Spleen (tissue), 11 donors: ENCODE measurements around the gene CYP4F12. TPM values are rescaled to one million over a fixed set of nuclear protein-coding genes. Genes with fewer than 3 reads are reported as not detected.
"Not testable (repeated sequence)": the region's sequence is repeated elsewhere in the genome, so short reads cannot be mapped to it uniquely, and the experiment has no call there.

ENCODE experiments used
- DNase-seq: peaks from one replicate; pipeline ENCODE4 v3.0.0-alpha.2; 2020
- H3K27ac ChIP-seq, 8 donors: fragments of 200-600 bp; sonication (generic) in 7 of 8; 1 replicate in 4 of 8; 2 replicates in 4 of 8; pipeline versions ENCODE4 v1.5.0 to v1.8.0; 2016 to 2021; ENCODE audit warnings: inconsistent platforms in 4 of 8, mild to moderate bottlenecking in 4 of 8, moderate library complexity in 1 of 8
- H3K27me3 ChIP-seq, 7 donors: fragments of 200-600 bp; sonication (generic) in 6 of 7; replicated peaks in 1 of 7; 1 replicate in 4 of 7; 2 replicates in 3 of 7; pipeline versions ENCODE4 v1.5.0 to v1.8.0; 2016 to 2021; ENCODE audit warnings: inconsistent platforms in 3 of 7, mild to moderate bottlenecking in 1 of 7
- H3K36me3 ChIP-seq, 6 donors: fragments of 200-600 bp; sonication (generic) in 5 of 6; 1 replicate in 4 of 6; 2 replicates in 2 of 6; pipeline versions ENCODE4 v1.5.0 to v1.8.0; 2016 to 2021; ENCODE audit warnings: inconsistent platforms in 2 of 6
- H3K4me1 ChIP-seq, 6 donors: fragments of 200-600 bp; sonication (generic) in 5 of 6; 1 replicate in 3 of 6; 2 replicates in 3 of 6; pipeline versions ENCODE4 v1.5.0 to v1.8.0; 2016 to 2021; ENCODE audit warnings: inconsistent platforms in 3 of 6
- H3K4me3 ChIP-seq, 8 donors: fragments of 200-600 bp; sonication (generic) in 7 of 8; 1 replicate in 4 of 8; 2 replicates in 4 of 8; pipeline versions ENCODE4 v1.5.0 to v1.8.0; 2016 to 2021; ENCODE audit warnings: inconsistent platforms in 4 of 8, mild to moderate bottlenecking in 4 of 8, moderate library complexity in 2 of 8
- H3K9me3 ChIP-seq, 8 donors: fragments of 200-600 bp; sonication (generic) in 7 of 8; 1 replicate in 4 of 8; 2 replicates in 4 of 8; pipeline versions ENCODE4 v1.5.0 to v1.8.0; 2016 to 2021; ENCODE audit warnings: inconsistent platforms in 4 of 8
- POLR2A ChIP-seq, 3 donors: fragments of 450-650 bp; IDR thresholded peaks; one replicate each; pipeline ENCODE4 v1.5.1; 2017; ENCODE audit warnings: antibody characterized with exemption in 3 of 3, mild to moderate bottlenecking in 1 of 3
- POLR2AphosphoS5 ChIP-seq, 3 donors: sonication (generic); formaldehyde crosslinking; IDR thresholded peaks; one replicate each; pipeline ENCODE4 v1.5.1; 2017; ENCODE audit warnings: antibody characterized with exemption in 3 of 3
- WGBS, 5 donors: extraction: QIAGEN DNeasy Blood & Tissue Kit in 3 of 5; methylation state at CpG; one replicate each; pipeline versions ENCODE4 v1.1.5 to v1.1.7; 2013 to 2018; 5-methylcytosine and 5-hydroxymethylcytosine counted together
- intact Hi-C: fragments of 100-400 bp; cut with DNase I; formaldehyde crosslinking; loops from one replicate; pipeline ENCODE4 v1.15.0; 2023; ENCODE audit warnings: low total_unique reads
- polyA plus RNA-seq, 3 donors: library from polyadenylated mRNA; stranded (reverse); fragments of 200-250 nt; gene quantifications; one replicate each; pipeline ENCODE4 v1.2.1, GENCODE V29; 2013
- total RNA-seq, 7 donors: library from RNA; depleted of rRNA in 3 of 7; stranded (reverse); fragments of >200 nt in 3 of 7; fragmentation: NEBNext Ultra II Directional in 4 of 7; extraction: Animal tissue kit (Norgen Biotek cat#: 25700) in 4 of 7; gene quantifications; one replicate each; pipeline versions ENCODE4 v1.1.0 to v1.2.1, GENCODE V29; 2016 to 2021
- TF ChIP-seq, protein P1 (sequence below), 11 experiments: fragments of 200-600 bp in 7 of 11; fragments of 450-650 bp in 4 of 11; sonication (generic) in 4 of 11; IDR thresholded peaks in 8 of 11; conservative IDR thresholded peaks in 3 of 11; 1 replicate in 7 of 11; 2 replicates in 4 of 11; pipeline versions ENCODE4 v1.4.0 to v1.8.0; 2016 to 2021; ENCODE audit warnings: antibody characterized with exemption in 11 of 11, inconsistent platforms in 4 of 11, mild to moderate bottlenecking in 1 of 11
- donor health status: healthy with polysubstance abuse.
- donor health status: DM: no; HTN: no; CAD: no; lungs with moderate emphysema.
- donor health status: DM: no; HTN: no; CAD: no.
- donor health status: Bipolar disorder and iron deficiency.
- donor health status: healthy.
- donor health status: DM: no; HTN: no; CAD: no.
- donor health status: DM: yes; HTN: yes; CAD: no.

The CYP4F12 gene
- total and polyA plus RNA-seq, 10 donors: 1.9 to 8.3 (median 4.1) TPM

DNA sequence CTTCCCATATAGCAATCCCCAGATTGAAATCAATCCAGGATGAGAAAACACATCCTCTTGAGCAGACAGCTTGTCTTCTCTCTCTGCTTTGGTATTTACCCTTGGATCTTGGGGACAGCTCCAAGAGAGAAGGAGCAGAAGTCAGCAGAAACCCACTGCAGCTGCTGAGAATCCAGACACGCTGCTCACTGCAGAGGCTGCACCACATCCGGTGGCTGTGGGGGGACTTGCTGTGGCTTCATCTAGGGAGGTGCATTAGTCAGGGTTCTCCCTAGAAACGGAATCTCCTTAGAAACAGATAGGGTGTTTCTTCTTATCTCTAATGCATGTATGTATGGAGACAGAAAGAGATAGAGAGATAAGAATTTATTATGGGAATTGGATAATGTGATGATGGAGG is 2.7 kb downstream of the CYP4F12 start:
- Histone ChIP-seq H3K27ac (no peak overlapping the region), H3K9me3 (no peaks in the 10 kb centered on the region), H3K36me3 (peaks cover 0 to 63% (median 0%) of the 10 kb centered on the region in 6 donors), H3K4me3 (no peak overlapping the region), H3K27me3 (peaks cover 0 to 25% (median 0%) of the 10 kb centered on the region in 7 donors), H3K4me1 (peaks cover 0 to 9% (median 4%) of the 10 kb centered on the region in 6 donors)
- TF ChIP-seq POLR2A (IDR thresholded peaks at IDR 0.05): no peak
- no peak for TF ChIP-seq POLR2AphosphoS5 (IDR thresholded peaks at IDR 0.05)
- TF ChIP-seq, protein P1, sequence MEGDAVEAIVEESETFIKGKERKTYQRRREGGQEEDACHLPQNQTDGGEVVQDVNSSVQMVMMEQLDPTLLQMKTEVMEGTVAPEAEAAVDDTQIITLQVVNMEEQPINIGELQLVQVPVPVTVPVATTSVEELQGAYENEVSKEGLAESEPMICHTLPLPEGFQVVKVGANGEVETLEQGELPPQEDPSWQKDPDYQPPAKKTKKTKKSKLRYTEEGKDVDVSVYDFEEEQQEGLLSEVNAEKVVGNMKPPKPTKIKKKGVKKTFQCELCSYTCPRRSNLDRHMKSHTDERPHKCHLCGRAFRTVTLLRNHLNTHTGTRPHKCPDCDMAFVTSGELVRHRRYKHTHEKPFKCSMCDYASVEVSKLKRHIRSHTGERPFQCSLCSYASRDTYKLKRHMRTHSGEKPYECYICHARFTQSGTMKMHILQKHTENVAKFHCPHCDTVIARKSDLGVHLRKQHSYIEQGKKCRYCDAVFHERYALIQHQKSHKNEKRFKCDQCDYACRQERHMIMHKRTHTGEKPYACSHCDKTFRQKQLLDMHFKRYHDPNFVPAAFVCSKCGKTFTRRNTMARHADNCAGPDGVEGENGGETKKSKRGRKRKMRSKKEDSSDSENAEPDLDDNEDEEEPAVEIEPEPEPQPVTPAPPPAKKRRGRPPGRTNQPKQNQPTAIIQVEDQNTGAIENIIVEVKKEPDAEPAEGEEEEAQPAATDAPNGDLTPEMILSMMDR (IDR thresholded peaks at IDR 0.05 in 8 of 11, conservative IDR thresholded peaks at IDR 0.05 in 3 of 11): no peak
- WGBS, 5 donors: 40 to 65% (median 57%) methylated on average over 3 of the region's 3 CpGs
- DNase-seq: no peak
- intact Hi-C loops: no loop called here

DNA sequence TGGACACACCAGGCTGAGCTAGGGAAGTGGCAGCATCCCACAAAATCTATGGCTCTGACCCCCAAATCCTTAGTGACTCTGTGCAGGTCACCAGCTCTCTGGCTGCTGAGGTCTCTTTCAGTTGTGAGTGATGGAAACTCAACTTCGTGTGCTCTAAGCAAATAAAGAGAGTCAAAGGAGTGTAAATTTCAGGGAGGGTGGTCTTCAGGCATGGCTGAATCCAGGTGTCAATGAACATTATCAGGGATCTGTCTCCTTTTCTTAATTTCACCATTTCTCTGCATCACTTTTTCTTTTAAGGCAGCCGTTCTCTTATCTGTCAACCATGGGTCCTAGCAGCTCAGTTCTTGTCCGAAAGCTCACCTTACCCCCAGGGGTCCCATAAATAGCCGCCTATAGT is 6.2 kb downstream of the CYP4F12 start:
- no peaks in the 10 kb centered on the region for H3K4me1 ChIP-seq
- no peaks in the 10 kb centered on the region for H3K9me3 ChIP-seq
- intact Hi-C loops: no loop called here
- H3K27ac ChIP-seq: no peak overlapping the region
- no peak for DNase-seq
- H3K4me3 ChIP-seq: no peak overlapping the region
- H3K36me3 ChIP-seq: peaks cover 0 to 78% (median 0%) of the 10 kb centered on the region in 6 donors
- peaks cover 0 to 53% (median 0%) of the 10 kb centered on the region in 7 donors for H3K27me3 ChIP-seq
- TF ChIP-seq, protein P1 (IDR thresholded peaks at IDR 0.05 in 8 of 11, conservative IDR thresholded peaks at IDR 0.05 in 3 of 11): no peak
- no peak for TF ChIP-seq POLR2AphosphoS5 (IDR thresholded peaks at IDR 0.05)
- no peak for TF ChIP-seq POLR2A (IDR thresholded peaks at IDR 0.05)
- WGBS, 5 donors: 15 to 21% (median 19%) methylated on average over 4 of the region's 4 CpGs

DNA sequence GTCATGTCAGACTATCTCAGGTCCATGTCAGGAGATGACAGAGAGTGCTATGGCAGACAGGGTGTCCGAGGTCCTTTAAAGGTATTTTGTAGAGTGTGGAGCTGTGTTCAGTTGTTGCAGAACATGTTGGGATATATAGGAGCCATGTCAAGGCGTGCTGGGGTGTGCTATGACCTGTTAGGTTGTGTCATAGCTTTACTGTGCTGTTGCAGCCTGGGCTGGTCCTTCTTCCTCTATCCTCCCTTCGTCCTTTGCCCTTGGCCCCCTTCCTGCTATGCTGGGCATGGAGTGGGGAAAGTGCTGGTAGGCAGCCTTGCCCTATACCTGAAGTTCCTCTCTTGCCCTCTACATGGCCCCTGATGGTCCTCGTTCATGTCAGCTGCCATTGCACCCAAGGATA is 7.0 kb downstream of the CYP4F12 start:
- H3K4me3 ChIP-seq, H3K4me1 ChIP-seq, H3K9me3 ChIP-seq, H3K27ac ChIP-seq, intact Hi-C loops, DNase-seq: not testable (repeated sequence)
- 43 to 60% (median 55%) methylated on average over 4 of the region's 4 CpGs for WGBS, 5 donors
- Histone ChIP-seq H3K36me3 (peaks cover 0 to 80% (median 0%) of the 10 kb centered on the region in 6 donors), H3K27me3 (peaks cover 0 to 60% (median 0%) of the 10 kb centered on the region in 7 donors)

DNA sequence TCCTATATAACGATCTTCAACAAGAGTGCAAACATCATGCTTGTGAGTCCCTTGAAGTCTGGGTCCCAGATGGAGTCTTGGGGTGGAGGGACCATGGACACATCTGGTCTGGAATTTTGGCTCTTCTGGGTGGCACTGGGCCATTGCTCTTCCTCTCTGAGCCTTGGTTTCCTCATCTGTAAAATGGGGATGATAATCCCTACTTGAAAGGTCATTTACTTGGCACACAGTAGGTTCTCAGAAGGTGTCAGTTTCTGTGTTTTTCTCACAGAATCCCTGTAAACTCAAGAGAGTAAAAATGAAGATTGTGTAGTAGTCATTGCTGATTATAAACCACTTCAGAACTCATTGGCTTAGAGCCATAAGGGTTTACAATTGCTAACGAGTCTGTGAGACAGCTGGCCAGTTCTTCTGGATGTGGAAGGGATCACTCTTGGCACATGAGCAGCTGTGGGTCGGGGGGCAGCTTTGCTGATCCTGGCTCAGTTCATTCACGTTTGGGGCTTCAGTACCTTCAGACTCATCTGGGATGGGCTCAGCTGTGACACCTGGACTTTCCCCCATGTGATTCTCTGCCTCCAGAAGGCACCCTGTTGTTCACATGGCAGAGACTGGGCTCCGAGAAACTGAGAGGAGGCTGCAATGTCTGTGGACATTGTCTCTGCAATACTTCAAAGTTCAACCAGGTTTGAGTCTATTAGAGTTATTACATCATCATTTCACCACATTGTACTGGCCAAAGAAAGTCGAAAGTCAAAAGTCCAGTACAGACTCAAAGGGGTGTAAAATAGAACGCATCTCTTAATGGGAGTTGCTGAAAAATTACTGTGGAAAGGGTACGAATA is 7.8 kb downstream of the CYP4F12 start:
- no peak for TF ChIP-seq POLR2AphosphoS5 (IDR thresholded peaks at IDR 0.05)
- TF ChIP-seq, protein P1 (IDR thresholded peaks at IDR 0.05 in 8 of 11, conservative IDR thresholded peaks at IDR 0.05 in 3 of 11): no peak
- TF ChIP-seq POLR2A (IDR thresholded peaks at IDR 0.05): no peak
- DNase-seq: no peak
- WGBS, 5 donors: 55 to 64% (median 58%) methylated on average over 8 of the region's 8 CpGs
- intact Hi-C loops: no loop called here
- H3K9me3 ChIP-seq: no peaks in the 10 kb centered on the region
- peaks cover 0 to 64% (median 0%) of the 10 kb centered on the region in 7 donors for H3K27me3 ChIP-seq
- no peaks in the 10 kb centered on the region for H3K4me1 ChIP-seq
- H3K36me3 ChIP-seq: peaks cover 0 to 82% (median 0%) of the 10 kb centered on the region in 6 donors
- H3K4me3 ChIP-seq: no peak overlapping the region
- no peak overlapping the region for H3K27ac ChIP-seq
